Liver (tissue), 3 donors: Measurements from ENCODE around the gene TBC1D8B.

Experiments
- EGR1 ChIP-seq, 2 donors: IDR thresholded peaks; 2 replicates each; pipeline ENCODE4 v1.6.1; 2016 to 2018; ENCODE audit warnings: antibody characterized with exemption in 2 of 2, low read depth in 2 of 2
- JUND ChIP-seq, 2 donors: IDR thresholded peaks; 2 replicates each; pipeline ENCODE4 v1.6.1; 2016; ENCODE audit warnings: antibody characterized with exemption in 2 of 2
- REST ChIP-seq: IDR thresholded peaks from 2 replicates; pipeline ENCODE4 v1.6.1; 2016; ENCODE audit warnings: antibody characterized with exemption, mild to moderate bottlenecking
- RXRA ChIP-seq, 2 donors: IDR thresholded peaks; 2 replicates each; pipeline ENCODE4 v1.6.1; 2017 to 2018; ENCODE audit warnings: antibody characterized with exemption in 2 of 2, mild to moderate bottlenecking in 1 of 2
- SP1 ChIP-seq: IDR thresholded peaks from 2 replicates; pipeline ENCODE4 v1.6.1; 2018; ENCODE audit warnings: antibody characterized with exemption, mild to moderate bottlenecking
- TF ChIP-seq, protein P1 (sequence below): fragments of 150-350 bp; IDR thresholded peaks from 2 replicates; pipeline ENCODE4 v1.5.1; 2017; ENCODE audit warnings: improper control_type of control experiment, low read depth, low read length; ENCODE audit not compliant: missing input control
- TF ChIP-seq, protein P2 (sequence below): IDR thresholded peaks from 2 replicates; pipeline ENCODE4 v1.6.1; 2016; ENCODE audit warnings: antibody characterized with exemption
- donor health status: healthy.
- donor health status: healthy.

DNA sequence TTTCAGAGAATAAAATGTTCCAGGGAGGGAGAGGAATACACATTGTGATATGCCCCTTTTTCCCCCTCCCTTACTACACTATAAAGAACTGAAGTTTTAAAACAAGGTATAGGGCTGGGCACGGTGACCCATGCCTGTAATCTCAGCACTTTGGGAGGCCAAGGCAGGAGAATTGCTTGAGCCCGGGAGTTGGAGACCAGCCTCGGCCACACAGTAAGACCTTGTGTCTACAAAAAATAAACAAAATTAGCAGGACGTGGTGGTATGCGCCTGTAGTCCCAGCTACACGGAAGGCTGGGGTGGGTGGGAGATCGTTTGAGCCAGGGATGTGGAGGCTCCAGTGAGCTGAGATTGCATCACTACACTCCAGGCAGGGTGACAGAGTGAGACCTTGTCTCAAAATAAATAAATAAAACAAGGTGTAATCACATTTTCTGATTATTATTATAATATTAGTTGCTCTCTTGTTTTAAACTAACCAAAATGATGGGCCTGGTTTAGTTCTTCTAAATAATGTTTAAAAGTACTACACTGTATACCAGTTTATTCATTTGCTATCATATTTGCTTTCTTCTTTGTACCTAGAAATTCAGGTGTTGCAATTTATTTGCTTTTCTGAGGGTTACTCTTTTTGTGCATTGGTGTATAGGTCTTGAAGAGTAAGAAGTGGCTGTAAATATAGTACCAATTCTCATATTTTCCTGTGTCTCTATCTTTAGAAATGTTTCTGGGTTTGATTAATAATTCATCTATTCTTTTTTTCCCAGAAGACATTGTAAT lies 8.8 kb downstream of the TBC1D8B start:
- TF ChIP-seq JUND (IDR thresholded peaks at IDR 0.05) (no peak), SP1 (no peak), REST (no peak), EGR1 (IDR thresholded peaks at IDR 0.05; ENCODE audit: low read depth in 2 of 2) (no peak), RXRA (IDR thresholded peaks at IDR 0.05) (no peak)
- TF ChIP-seq, protein P1, sequence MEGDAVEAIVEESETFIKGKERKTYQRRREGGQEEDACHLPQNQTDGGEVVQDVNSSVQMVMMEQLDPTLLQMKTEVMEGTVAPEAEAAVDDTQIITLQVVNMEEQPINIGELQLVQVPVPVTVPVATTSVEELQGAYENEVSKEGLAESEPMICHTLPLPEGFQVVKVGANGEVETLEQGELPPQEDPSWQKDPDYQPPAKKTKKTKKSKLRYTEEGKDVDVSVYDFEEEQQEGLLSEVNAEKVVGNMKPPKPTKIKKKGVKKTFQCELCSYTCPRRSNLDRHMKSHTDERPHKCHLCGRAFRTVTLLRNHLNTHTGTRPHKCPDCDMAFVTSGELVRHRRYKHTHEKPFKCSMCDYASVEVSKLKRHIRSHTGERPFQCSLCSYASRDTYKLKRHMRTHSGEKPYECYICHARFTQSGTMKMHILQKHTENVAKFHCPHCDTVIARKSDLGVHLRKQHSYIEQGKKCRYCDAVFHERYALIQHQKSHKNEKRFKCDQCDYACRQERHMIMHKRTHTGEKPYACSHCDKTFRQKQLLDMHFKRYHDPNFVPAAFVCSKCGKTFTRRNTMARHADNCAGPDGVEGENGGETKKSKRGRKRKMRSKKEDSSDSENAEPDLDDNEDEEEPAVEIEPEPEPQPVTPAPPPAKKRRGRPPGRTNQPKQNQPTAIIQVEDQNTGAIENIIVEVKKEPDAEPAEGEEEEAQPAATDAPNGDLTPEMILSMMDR: no peak
- TF ChIP-seq, protein P2, sequence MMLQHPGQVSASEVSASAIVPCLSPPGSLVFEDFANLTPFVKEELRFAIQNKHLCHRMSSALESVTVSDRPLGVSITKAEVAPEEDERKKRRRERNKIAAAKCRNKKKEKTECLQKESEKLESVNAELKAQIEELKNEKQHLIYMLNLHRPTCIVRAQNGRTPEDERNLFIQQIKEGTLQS: no peak
